A172 (cell line): ENCODE measurements around the gene OR6C70. TPM values are rescaled to one million over a fixed set of nuclear protein-coding genes. Genes with fewer than 3 reads are reported as not detected.

Experiments
- total RNA-seq: library from RNA; depleted of rRNA; stranded (reverse); fragments of >200 nt; shearing (Covaris generic); gene quantifications from 2 replicates; pipeline ENCODE4 v1.2.3, GENCODE V29; 2014; rRNA removed

The OR6C70 gene
- total RNA-seq, 1 experiment from 2014 or later, result not detected

Other genes with a start within 250 kb of the OR6C70 start
- not detected in 2 replicates for gene OR10A7, start 249.1 kb downstream of the OR6C70 start, total RNA-seq
- gene OR6C74, start 225.5 kb downstream of the OR6C70 start, total RNA-seq, result not detected in 2 replicates
- gene OR6C6, start 173.6 kb downstream of the OR6C70 start, total RNA-seq, result not detected in 2 replicates
- gene OR6C1, start 155.8 kb downstream of the OR6C70 start, total RNA-seq, result not detected in 2 replicates
- gene OR6C3, start 139.4 kb downstream of the OR6C70 start, total RNA-seq, result not detected in 2 replicates
- gene OR6C75, start 107.2 kb downstream of the OR6C70 start, total RNA-seq, result not detected in 2 replicates
- not detected in 2 replicates for gene OR6C65, start 69.6 kb downstream of the OR6C70 start, total RNA-seq
- gene OR6C76, start 43.9 kb downstream of the OR6C70 start, total RNA-seq, result not detected in 2 replicates
- gene OR6C2, start 26.1 kb downstream of the OR6C70 start, total RNA-seq, result not detected in 2 replicates
- gene OR6C68, start 22.2 kb upstream of the OR6C70 start, total RNA-seq, result not detected in 2 replicates
- not detected in 2 replicates for gene OR6C4, start 79.5 kb upstream of the OR6C70 start, total RNA-seq
- not detected in 2 replicates for gene OR2AP1, start 102.3 kb upstream of the OR6C70 start, total RNA-seq
- gene OR10P1, start 166.8 kb upstream of the OR6C70 start, total RNA-seq, result not detected in 2 replicates
- gene ITGA7, start 237.8 kb upstream of the OR6C70 start, total RNA-seq, result 7.8 and 10.7 TPM in 2 replicates
- 96.1 and 135 TPM in 2 replicates for gene BLOC1S1, start 245.9 kb upstream of the OR6C70 start, total RNA-seq